Endothelial cell (in vitro differentiated cells): ENCODE data around the gene TEKT2. TPM values are rescaled to one million over a fixed set of nuclear protein-coding genes. Genes with fewer than 3 reads are reported as not detected.
A peak's percentile ranks its signal among the peaks of the same experiment; 100 is the strongest.

ENCODE experiments used
- DNase-seq: peaks from one replicate; pipeline ENCODE4 v3.0.0; 2021; ENCODE audit warnings: low spot score
- H3K27ac Mint-ChIP-seq: one replicate; pipeline ENCODE4 v1.8.0; 2021; ENCODE audit warnings: mixed read lengths, inconsistent platforms; ENCODE audit not compliant: unreplicated experiment
- H3K27me3 Mint-ChIP-seq: one replicate; pipeline ENCODE4 v1.8.0; 2021; ENCODE audit warnings: mild to moderate bottlenecking, moderate library complexity, mixed read lengths, inconsistent platforms; ENCODE audit not compliant: unreplicated experiment
- H3K36me3 Mint-ChIP-seq: one replicate; pipeline ENCODE4 v1.8.0; 2021; ENCODE audit warnings: mild to moderate bottlenecking, low read depth, mixed read lengths, inconsistent platforms; ENCODE audit not compliant: unreplicated experiment
- H3K4me1 Mint-ChIP-seq: one replicate; pipeline ENCODE4 v1.8.0; 2021; ENCODE audit warnings: mild to moderate bottlenecking, mixed read lengths, inconsistent platforms; ENCODE audit not compliant: unreplicated experiment
- H3K4me3 Mint-ChIP-seq: one replicate; pipeline ENCODE4 v1.8.0; 2021; ENCODE audit warnings: mild to moderate bottlenecking, mixed read lengths, inconsistent platforms; ENCODE audit not compliant: unreplicated experiment
- H3K9me3 Mint-ChIP-seq: one replicate; pipeline ENCODE4 v1.8.0; 2021; ENCODE audit warnings: mixed read lengths, inconsistent platforms; ENCODE audit not compliant: unreplicated experiment
- total RNA-seq: library from RNA; stranded (reverse); fragmentation: NEBNext Ultra II Directional; extraction: Animal tissue kit (Norgen Biotek cat#: 25700); gene quantifications from one replicate; pipeline ENCODE4 v1.2.1, GENCODE V29; 2021; ENCODE audit not compliant: unreplicated experiment
- TF ChIP-seq, protein P1 (sequence below): fragments of 200-600 bp; sonication (generic); IDR thresholded peaks from one replicate; pipeline ENCODE4 v1.5.0; 2021; ENCODE audit warnings: antibody characterized with exemption; ENCODE audit not compliant: unreplicated experiment

Gene TEKT2
- total RNA-seq, 1 donor from 2014 or later, result 0.80 TPM

DNA sequence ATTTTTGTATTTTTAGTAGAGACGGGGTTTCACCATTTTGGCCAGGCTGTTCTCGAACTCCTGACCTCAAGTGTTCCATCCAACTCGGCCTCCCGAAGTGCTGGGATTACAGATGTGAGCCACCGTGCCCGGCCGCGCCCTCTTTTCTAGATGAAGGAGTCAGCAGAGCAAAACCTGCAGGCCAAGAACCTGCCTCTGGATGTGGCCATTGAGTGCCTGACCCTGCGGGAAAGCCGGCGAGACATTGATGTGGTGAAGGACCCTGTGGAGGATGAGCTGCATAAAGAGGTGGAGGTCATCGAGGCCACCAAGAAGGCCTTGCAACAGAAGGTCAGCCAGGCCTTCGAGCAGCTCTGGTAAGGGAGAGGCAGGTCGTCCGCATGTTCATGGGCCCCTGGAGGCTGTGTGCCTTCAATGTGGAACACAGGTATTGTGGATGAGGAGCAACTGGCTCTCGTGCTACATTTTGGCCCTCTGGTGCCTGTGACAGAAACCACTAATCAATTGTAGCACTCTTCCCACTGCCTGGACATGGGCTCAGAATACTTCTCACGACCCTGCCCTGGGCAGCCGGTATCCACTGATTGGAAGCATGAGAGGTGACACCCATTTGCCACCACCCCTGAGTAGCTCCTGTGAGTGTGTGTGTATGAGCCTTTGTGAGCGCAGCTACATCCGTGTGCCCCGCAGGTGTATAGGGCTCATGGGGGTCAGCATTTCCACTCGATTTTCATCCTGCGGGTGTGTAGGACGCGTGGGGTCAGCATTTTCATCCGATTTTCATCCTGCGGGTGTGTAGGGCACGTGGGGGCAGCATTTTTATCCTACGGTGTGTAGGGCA, 2.0 kb downstream of the TEKT2 start:
- peaks cover 5% of the 10 kb centered on the region for H3K36me3 Mint-ChIP-seq
- TF ChIP-seq, protein P1, sequence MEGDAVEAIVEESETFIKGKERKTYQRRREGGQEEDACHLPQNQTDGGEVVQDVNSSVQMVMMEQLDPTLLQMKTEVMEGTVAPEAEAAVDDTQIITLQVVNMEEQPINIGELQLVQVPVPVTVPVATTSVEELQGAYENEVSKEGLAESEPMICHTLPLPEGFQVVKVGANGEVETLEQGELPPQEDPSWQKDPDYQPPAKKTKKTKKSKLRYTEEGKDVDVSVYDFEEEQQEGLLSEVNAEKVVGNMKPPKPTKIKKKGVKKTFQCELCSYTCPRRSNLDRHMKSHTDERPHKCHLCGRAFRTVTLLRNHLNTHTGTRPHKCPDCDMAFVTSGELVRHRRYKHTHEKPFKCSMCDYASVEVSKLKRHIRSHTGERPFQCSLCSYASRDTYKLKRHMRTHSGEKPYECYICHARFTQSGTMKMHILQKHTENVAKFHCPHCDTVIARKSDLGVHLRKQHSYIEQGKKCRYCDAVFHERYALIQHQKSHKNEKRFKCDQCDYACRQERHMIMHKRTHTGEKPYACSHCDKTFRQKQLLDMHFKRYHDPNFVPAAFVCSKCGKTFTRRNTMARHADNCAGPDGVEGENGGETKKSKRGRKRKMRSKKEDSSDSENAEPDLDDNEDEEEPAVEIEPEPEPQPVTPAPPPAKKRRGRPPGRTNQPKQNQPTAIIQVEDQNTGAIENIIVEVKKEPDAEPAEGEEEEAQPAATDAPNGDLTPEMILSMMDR, result no peak
- H3K4me3 Mint-ChIP-seq, result no peak overlapping the region
- no peak overlapping the region for H3K27ac Mint-ChIP-seq
- H3K27me3 Mint-ChIP-seq, result peaks cover 21% of the 10 kb centered on the region
- H3K9me3 Mint-ChIP-seq, result no peaks in the 10 kb centered on the region
- peaks cover 10% of the 10 kb centered on the region for H3K4me1 Mint-ChIP-seq
- no peak for DNase-seq

DNA sequence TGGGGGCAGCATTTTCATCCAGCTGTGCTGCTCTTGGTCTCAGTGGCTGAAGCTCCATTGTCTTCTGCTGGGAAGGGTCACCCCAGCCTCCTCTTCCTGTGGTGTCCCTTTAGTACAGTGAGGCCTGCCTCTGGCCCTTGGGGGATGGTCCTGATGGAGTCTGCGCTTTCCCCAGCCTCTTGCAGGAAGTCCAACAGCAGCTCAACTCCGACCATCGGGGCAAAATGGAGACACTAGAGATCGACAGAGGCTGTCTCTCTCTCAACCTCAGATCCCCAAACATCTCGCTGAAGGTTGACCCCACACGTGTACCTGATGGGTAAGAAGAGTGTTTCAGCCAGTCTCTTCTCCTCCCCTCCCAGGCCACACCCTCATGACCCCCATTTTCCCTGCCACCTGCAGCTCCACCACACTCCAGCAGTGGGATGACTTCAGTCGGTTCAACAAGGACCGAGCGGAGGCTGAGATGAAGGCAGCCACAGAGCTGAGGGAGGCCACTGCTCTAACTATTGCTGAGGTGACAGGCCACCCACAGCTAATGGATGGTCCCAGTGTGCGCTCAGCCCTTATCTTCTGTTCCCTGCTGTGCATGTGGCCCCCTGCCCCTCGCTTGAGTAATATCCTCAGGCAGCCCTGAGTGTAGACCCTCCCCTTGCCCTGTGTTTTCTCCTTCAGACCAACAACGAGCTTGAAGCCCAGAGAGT, 2.8 kb downstream of the TEKT2 start:
- Mint-ChIP-seq H3K4me3 (peak overlapping the region; percentile 53), H3K27me3 (peaks cover 21% of the 10 kb centered on the region), H3K9me3 (no peaks in the 10 kb centered on the region), H3K36me3 (peaks cover 5% of the 10 kb centered on the region), H3K27ac (no peak overlapping the region), H3K4me1 (peaks cover 10% of the 10 kb centered on the region)
- TF ChIP-seq, protein P1, result no peak
- DNase-seq, result no peak

DNA sequence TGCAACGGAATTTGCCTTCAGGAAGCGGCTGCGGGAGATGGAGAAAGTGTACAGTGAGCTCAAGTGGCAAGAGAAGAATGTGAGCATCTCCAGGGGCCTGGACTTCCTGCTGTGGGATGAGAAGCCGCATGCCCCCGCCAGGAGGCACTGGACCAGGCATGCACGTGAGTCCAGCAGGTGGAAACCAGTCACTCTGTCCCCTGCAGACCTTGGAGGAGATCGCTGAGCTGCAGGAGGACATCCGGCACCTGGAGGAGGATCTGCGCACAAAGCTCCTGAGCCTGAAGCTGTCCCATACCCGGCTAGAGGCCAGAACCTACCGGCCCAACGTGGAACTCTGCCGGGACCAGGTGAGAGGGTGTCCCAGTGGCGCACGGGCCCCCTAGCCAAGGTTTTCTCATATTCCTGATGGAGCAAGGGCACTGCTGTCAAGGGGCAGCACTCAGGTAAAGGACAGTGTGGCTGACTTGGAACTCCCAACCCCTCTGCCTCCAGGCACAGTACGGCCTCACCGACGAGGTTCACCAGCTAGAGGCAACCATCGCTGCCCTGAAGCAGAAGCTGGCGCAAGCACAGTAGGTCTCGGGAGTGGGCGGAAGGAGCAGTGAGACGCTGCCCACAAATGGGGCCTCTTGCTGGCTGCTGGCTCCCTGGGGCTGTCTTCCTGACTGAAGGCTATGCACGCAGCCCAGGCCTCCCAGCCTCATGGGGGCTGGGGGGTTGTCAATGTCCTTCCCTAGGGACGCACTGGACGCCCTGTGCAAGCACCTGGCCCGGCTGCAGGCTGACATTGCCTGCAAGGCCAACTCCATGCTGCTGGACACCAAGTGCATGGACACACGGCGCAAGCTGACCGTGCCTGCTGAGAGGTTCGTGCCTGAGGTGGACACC, 3.6 kb downstream of the TEKT2 start:
- Mint-ChIP-seq H3K4me3 (peak overlapping the region; percentile 53), H3K4me1 (peaks cover 10% of the 10 kb centered on the region)

DNA sequence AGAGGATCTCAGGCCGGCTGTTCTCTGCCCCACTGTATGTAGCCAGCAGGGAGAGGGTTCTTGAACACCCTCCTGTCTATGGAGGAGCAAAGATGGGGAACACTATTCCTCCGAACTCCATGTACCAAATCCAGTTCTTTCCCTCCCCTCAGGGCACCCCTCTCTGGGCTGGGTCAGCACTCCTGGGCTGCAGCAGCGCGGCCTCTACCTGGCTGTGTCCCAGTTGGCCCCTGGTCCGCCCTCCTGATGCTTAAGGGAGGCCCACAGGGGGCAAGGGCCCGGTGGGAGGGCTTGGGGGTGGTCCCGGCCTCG, 4.3 kb downstream of the TEKT2 start:
- DNase-seq, result no peak
- H3K9me3 Mint-ChIP-seq, result no peaks in the 10 kb centered on the region
- no peak overlapping the region for H3K4me3 Mint-ChIP-seq
- peaks cover 10% of the 10 kb centered on the region for H3K4me1 Mint-ChIP-seq
- peaks cover 10% of the 10 kb centered on the region for H3K36me3 Mint-ChIP-seq
- no peak overlapping the region for H3K27ac Mint-ChIP-seq
- TF ChIP-seq, protein P1, result no peak
- peaks cover 20% of the 10 kb centered on the region for H3K27me3 Mint-ChIP-seq

More for the DNA sequence above, 3.6 kb downstream of the TEKT2 start:
- no peak overlapping the region for H3K27ac Mint-ChIP-seq
- TF ChIP-seq, protein P1, result no peak
- no peaks in the 10 kb centered on the region for H3K9me3 Mint-ChIP-seq
- H3K36me3 Mint-ChIP-seq, result peaks cover 6% of the 10 kb centered on the region
- no peak for DNase-seq
- H3K27me3 Mint-ChIP-seq, result peaks cover 23% of the 10 kb centered on the region
